MM.1S (cell line): ENCODE measurements around the gene NAA20.

Experiments
- EZH2 ChIP-seq: fragments of 300-600 bp; sonication (generic); optimal IDR thresholded peaks from 2 replicates; pipeline ENCODE3; 2017; ENCODE audit warnings: low read depth, mild to moderate bottlenecking, antibody characterized with exemption, low read length, mixed read lengths
- EZH2phosphoT487 ChIP-seq: fragments of 300-600 bp; sonication (generic); IDR thresholded peaks from 2 replicates; pipeline ENCODE4 v1.6.1; 2018; ENCODE audit warnings: antibody characterized with exemption, low read length
- TF ChIP-seq, protein P1 (sequence below): fragments of 300-600 bp; sonication (generic); IDR thresholded peaks from 2 replicates; pipeline ENCODE4 v1.5.1; 2016; ENCODE audit warnings: antibody characterized with exemption, low read length, mixed read lengths

- TF ChIP-seq, protein P1, sequence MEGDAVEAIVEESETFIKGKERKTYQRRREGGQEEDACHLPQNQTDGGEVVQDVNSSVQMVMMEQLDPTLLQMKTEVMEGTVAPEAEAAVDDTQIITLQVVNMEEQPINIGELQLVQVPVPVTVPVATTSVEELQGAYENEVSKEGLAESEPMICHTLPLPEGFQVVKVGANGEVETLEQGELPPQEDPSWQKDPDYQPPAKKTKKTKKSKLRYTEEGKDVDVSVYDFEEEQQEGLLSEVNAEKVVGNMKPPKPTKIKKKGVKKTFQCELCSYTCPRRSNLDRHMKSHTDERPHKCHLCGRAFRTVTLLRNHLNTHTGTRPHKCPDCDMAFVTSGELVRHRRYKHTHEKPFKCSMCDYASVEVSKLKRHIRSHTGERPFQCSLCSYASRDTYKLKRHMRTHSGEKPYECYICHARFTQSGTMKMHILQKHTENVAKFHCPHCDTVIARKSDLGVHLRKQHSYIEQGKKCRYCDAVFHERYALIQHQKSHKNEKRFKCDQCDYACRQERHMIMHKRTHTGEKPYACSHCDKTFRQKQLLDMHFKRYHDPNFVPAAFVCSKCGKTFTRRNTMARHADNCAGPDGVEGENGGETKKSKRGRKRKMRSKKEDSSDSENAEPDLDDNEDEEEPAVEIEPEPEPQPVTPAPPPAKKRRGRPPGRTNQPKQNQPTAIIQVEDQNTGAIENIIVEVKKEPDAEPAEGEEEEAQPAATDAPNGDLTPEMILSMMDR = no peak
- TF ChIP-seq EZH2 = no peak
- TF ChIP-seq EZH2phosphoT487 = no peak
These were observed 25.3 kb upstream of the NAA20 start for GRCh38 chr20:19991854-19992253.
